Endothelial cell (in vitro differentiated cells): ENCODE results near the gene RPS19. TPM values are rescaled to one million over a fixed set of nuclear protein-coding genes. Genes with fewer than 3 reads are reported as not detected.

Source experiments
- DNase-seq: peaks from one replicate; pipeline ENCODE4 v3.0.0; 2021; ENCODE audit warnings: low spot score
- H3K27ac Mint-ChIP-seq: one replicate; pipeline ENCODE4 v1.8.0; 2021; ENCODE audit warnings: mixed read lengths, inconsistent platforms; ENCODE audit not compliant: unreplicated experiment
- H3K27me3 Mint-ChIP-seq: one replicate; pipeline ENCODE4 v1.8.0; 2021; ENCODE audit warnings: mild to moderate bottlenecking, moderate library complexity, mixed read lengths, inconsistent platforms; ENCODE audit not compliant: unreplicated experiment
- H3K36me3 Mint-ChIP-seq: one replicate; pipeline ENCODE4 v1.8.0; 2021; ENCODE audit warnings: mild to moderate bottlenecking, low read depth, mixed read lengths, inconsistent platforms; ENCODE audit not compliant: unreplicated experiment
- H3K4me1 Mint-ChIP-seq: one replicate; pipeline ENCODE4 v1.8.0; 2021; ENCODE audit warnings: mild to moderate bottlenecking, mixed read lengths, inconsistent platforms; ENCODE audit not compliant: unreplicated experiment
- H3K4me3 Mint-ChIP-seq: one replicate; pipeline ENCODE4 v1.8.0; 2021; ENCODE audit warnings: mild to moderate bottlenecking, mixed read lengths, inconsistent platforms; ENCODE audit not compliant: unreplicated experiment
- H3K9me3 Mint-ChIP-seq: one replicate; pipeline ENCODE4 v1.8.0; 2021; ENCODE audit warnings: mixed read lengths, inconsistent platforms; ENCODE audit not compliant: unreplicated experiment
- CTCF ChIP-seq: fragments of 200-600 bp; sonication (generic); IDR thresholded peaks from one replicate; pipeline ENCODE4 v1.5.0; 2021; ENCODE audit warnings: antibody characterized with exemption; ENCODE audit not compliant: unreplicated experiment
- total RNA-seq: library from RNA; stranded (reverse); fragmentation: NEBNext Ultra II Directional; extraction: Animal tissue kit (Norgen Biotek cat#: 25700); gene quantifications from one replicate; pipeline ENCODE4 v1.2.1, GENCODE V29; 2021; ENCODE audit not compliant: unreplicated experiment

The RPS19 gene
- total RNA-seq, 1 donor from 2014 or later: 3,886 TPM

DNA sequence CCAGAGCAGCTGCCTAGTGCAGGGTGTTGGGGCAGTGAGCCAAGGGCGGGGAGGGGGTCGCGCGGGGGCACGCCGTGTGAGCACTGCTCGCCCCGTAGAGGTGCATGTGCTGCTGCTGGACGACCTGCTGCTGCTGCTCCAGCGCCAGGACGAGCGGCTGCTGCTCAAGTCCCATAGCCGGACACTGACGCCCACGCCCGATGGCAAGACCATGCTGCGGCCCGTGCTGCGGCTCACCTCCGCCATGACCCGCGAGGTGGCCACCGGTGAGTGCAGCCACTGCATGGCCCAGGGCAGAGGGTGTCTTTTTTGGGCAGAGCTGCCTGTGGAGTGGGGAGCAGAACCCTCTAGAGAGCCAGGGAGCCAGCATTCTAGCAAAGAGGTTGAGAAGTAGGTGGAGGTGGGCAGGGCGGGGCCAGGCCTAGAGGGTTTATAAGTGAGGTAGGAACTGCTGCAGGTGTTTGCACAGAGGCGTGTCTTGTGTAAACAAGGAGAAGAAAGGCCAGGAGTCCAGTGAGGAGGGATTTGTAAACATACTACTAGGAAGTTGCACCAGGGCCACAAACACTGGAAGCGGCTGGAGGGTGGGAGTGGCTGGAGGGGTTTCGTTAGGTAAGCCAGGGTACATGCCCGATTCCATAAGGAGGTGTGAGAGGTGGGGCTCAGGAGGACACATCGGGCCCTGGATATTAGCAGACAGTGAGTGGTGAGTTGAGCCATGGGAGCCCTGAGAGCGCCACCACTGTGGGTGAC, 44.2 kb downstream of the RPS19 start:
- DNase-seq: no peak
- Mint-ChIP-seq H3K36me3 (peaks cover 30% of the 10 kb centered on the region), H3K4me3 (peak overlapping the region; percentile 68), H3K27me3 (peaks cover 10% of the 10 kb centered on the region), H3K9me3 (no peaks in the 10 kb centered on the region), H3K27ac (no peak overlapping the region), H3K4me1 (peaks cover 3% of the 10 kb centered on the region)
- TF ChIP-seq CTCF: no peak

DNA sequence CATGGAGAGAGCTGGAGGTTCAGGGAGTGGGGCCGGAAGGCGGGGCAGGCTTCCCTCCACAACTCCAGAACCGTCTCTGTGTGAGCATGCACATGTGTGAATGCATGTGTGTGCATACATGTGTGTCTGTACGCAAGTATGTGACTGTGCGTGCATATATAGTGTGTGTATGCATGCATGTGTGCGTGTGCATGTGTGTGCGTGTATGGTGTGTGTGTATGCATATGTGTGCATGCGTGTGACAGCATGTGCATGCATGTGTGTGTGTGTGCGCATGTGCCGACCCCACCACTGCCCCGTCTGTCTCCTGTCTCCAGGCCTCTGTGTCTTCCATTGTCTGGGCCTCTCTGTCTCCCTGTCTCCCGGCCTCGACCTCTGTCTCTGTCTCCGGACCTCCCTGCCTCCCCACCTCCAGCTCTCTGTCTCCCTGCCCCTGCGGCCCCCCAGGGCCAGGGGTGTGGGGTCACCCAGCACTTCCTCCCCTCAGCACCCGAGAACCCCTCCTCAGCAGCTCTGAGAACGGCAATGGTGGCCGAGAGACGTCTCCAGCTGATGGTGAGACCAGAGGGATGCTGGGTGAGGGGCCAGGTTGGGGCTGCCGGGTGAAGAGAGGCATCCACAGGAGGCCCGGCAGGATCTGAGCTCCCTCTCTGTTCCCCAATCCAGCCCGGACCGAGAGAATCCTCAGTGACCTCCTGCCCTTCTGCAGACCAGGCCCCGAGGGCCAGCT, 45.4 kb downstream of the RPS19 start:
- TF ChIP-seq CTCF: no peak
- DNase-seq: no peak
- Mint-ChIP-seq H3K4me1 (peaks cover 3% of the 10 kb centered on the region), H3K27me3 (peaks cover 11% of the 10 kb centered on the region), H3K4me3 (peak overlapping the region; percentile 84), H3K27ac (peak overlapping the region; percentile 61), H3K9me3 (no peaks in the 10 kb centered on the region), H3K36me3 (peaks cover 32% of the 10 kb centered on the region)

- Mint-ChIP-seq H3K4me3 (peak overlapping the region; percentile 84), H3K27me3 (peaks cover 19% of the 10 kb centered on the region), H3K9me3 (no peaks in the 10 kb centered on the region), H3K27ac (peak overlapping the region; percentile 61), H3K4me1 (peaks cover 8% of the 10 kb centered on the region), H3K36me3 (peaks cover 39% of the 10 kb centered on the region)
- no peak for DNase-seq
- TF ChIP-seq CTCF: no peak
These were observed 46.2 kb downstream of the RPS19 start for GRCh38 chr19:41906271-41906670.

GRCh38 chr19:41906916-41907680, 47.0 kb downstream of the RPS19 start:
- no peak for DNase-seq
- H3K9me3 Mint-ChIP-seq: no peaks in the 10 kb centered on the region
- peak overlapping the region; percentile 59 for H3K4me3 Mint-ChIP-seq
- peaks cover 14% of the 10 kb centered on the region for H3K4me1 Mint-ChIP-seq
- peaks cover 27% of the 10 kb centered on the region for H3K27me3 Mint-ChIP-seq
- H3K27ac Mint-ChIP-seq: peak overlapping the region; percentile 12
- peaks cover 40% of the 10 kb centered on the region for H3K36me3 Mint-ChIP-seq
- no peak for TF ChIP-seq CTCF
